A549 (cell line): ENCODE results near the gene KLRC4.

Source experiments
- BHLHE40 ChIP-seq: IDR thresholded peaks from 2 replicates; pipeline ENCODE4 v1.6.1; 2012; ENCODE audit warnings: low read depth, low read length, inconsistent platforms
- POLR2AphosphoS2 ChIP-seq: conservative IDR thresholded peaks from 2 replicates; pipeline ENCODE4 v1.6.1; 2012; ENCODE audit warnings: low read length, improper control_type of control experiment, inconsistent platforms
- RCOR1 ChIP-seq: fragments of 150-350 bp; IDR thresholded peaks from 2 replicates; pipeline ENCODE4 v1.6.1; 2014; ENCODE audit warnings: antibody characterized with exemption, low read length, low read depth
- TF ChIP-seq, protein P1 (sequence below): fragments of >200 bp; sonication (Bioruptor Twin); formaldehyde crosslinking; IDR thresholded peaks from 3 replicates; pipeline ENCODE4 v1.5.1; 2016
- TF ChIP-seq, protein P2 (sequence below): IDR thresholded peaks from 2 replicates; pipeline ENCODE4 v1.6.1; 2012

DNA sequence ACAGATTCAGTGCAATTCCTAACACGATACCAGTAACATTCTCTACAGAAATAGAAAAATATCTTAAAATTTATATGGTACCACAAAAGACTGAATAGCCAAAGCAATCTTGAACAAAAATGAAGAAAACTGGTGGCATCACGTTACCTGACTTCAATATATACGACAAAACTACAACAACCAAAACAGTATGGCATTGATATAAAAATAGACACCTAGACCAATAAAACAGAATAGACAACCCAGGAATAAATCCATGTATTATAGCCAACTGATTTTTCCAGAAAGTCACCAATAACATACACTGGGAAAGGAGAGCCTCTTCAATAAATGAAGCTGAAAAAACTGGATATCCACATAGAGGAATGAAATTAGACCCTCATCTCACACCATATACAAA is 25.4 kb downstream of the KLRC4 start:
- no peak for TF ChIP-seq RCOR1
- TF ChIP-seq, protein P1, sequence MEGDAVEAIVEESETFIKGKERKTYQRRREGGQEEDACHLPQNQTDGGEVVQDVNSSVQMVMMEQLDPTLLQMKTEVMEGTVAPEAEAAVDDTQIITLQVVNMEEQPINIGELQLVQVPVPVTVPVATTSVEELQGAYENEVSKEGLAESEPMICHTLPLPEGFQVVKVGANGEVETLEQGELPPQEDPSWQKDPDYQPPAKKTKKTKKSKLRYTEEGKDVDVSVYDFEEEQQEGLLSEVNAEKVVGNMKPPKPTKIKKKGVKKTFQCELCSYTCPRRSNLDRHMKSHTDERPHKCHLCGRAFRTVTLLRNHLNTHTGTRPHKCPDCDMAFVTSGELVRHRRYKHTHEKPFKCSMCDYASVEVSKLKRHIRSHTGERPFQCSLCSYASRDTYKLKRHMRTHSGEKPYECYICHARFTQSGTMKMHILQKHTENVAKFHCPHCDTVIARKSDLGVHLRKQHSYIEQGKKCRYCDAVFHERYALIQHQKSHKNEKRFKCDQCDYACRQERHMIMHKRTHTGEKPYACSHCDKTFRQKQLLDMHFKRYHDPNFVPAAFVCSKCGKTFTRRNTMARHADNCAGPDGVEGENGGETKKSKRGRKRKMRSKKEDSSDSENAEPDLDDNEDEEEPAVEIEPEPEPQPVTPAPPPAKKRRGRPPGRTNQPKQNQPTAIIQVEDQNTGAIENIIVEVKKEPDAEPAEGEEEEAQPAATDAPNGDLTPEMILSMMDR = no peak
- no peak for TF ChIP-seq POLR2AphosphoS2
- no peak for TF ChIP-seq BHLHE40
- TF ChIP-seq, protein P2, sequence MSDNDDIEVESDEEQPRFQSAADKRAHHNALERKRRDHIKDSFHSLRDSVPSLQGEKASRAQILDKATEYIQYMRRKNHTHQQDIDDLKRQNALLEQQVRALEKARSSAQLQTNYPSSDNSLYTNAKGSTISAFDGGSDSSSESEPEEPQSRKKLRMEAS = no peak
